HepG2 (cell line): ENCODE results near the gene LAMC1. TPM values are rescaled to one million over a fixed set of nuclear protein-coding genes. Genes with fewer than 3 reads are reported as not detected.

Source experiments
- ATRX ChIP-seq: sonication (generic); formaldehyde crosslinking; IDR thresholded peaks from 2 replicates; pipeline ENCODE4 v1.4.0; 2020; ENCODE audit warnings: missing genetic modification reagents, borderline replicate concordance
- ETV6 ChIP-seq: sonication (generic); formaldehyde crosslinking; conservative IDR thresholded peaks from 2 replicates; pipeline ENCODE4 v1.4.0; 2020; ENCODE audit warnings: missing genetic modification reagents
- HNRNPLL ChIP-seq: fragments of 200-400 bp; formaldehyde crosslinking; IDR thresholded peaks from 2 replicates; pipeline ENCODE4 v1.6.1; 2017; ENCODE audit warnings: mild to moderate bottlenecking, low read depth, low read length; ENCODE audit not compliant: poor library complexity, severe bottlenecking
- KMT2A ChIP-seq: sonication (generic); formaldehyde crosslinking; IDR thresholded peaks from 2 replicates; pipeline ENCODE4 v1.4.0; 2020; ENCODE audit warnings: missing genetic modification reagents
- MAZ ChIP-seq, 2 experiments: sonication (generic) in 1 of 2; formaldehyde crosslinking in 1 of 2; IDR thresholded peaks; 2 replicates each; pipeline versions ENCODE4 v1.5.0 to v1.6.1; 2012 to 2020; ENCODE audit warnings: low read depth in 2 of 2, mild to moderate bottlenecking in 2 of 2, borderline replicate concordance in 1 of 2, improper control_type of control experiment in 1 of 2, low read length in 1 of 2, missing genetic modification reagents in 1 of 2, moderate library complexity in 1 of 2
- MZF1 ChIP-seq: sonication (generic); formaldehyde crosslinking; IDR thresholded peaks from 2 replicates; pipeline ENCODE4 v1.8.1; 2023; ENCODE audit warnings: mild to moderate bottlenecking, missing genetic modification reagents, borderline replicate concordance
- NR2F1 ChIP-seq, 2 experiments: fragments of 450-650 bp in 1 of 2; formaldehyde crosslinking in 1 of 2; IDR thresholded peaks; 2 replicates each; pipeline versions ENCODE4 v1.5.0 to v1.6.1; 2016 to 2020; ENCODE audit warnings: mild to moderate bottlenecking in 1 of 2, missing compliant biosample characterization in 1 of 2, missing genetic modification reagents in 1 of 2, moderate library complexity in 1 of 2
- RFXANK ChIP-seq: IDR thresholded peaks from 2 replicates; pipeline ENCODE4 v1.6.1; 2016
- SALL2 ChIP-seq: sonication (generic); formaldehyde crosslinking; IDR thresholded peaks from 2 replicates; pipeline ENCODE4 v1.8.1; 2023; ENCODE audit warnings: mild to moderate bottlenecking, missing genetic modification reagents, inconsistent platforms
- SOX6 ChIP-seq, 2 experiments: fragments of 450-650 bp in 1 of 2; sonication (generic) in 1 of 2; formaldehyde crosslinking in 1 of 2; IDR thresholded peaks; 2 replicates each; pipeline versions ENCODE4 v1.4.0 to v1.6.1; 2017 to 2020; ENCODE audit warnings: antibody characterized with exemption in 1 of 2, mild to moderate bottlenecking in 1 of 2, missing genetic modification reagents in 1 of 2
- TOPORS ChIP-seq: sonication (generic); formaldehyde crosslinking; IDR thresholded peaks from 2 replicates; pipeline ENCODE4 v1.8.0; 2023; ENCODE audit warnings: mild to moderate bottlenecking, missing genetic modification reagents
- ZNF563 ChIP-seq: sonication (generic); formaldehyde crosslinking; IDR thresholded peaks from 2 replicates; pipeline ENCODE4 v1.8.0; 2022; ENCODE audit warnings: mild to moderate bottlenecking, moderate library complexity, missing genetic modification reagents
- ZNF605 ChIP-seq: sonication (generic); formaldehyde crosslinking; IDR thresholded peaks from 2 replicates; pipeline ENCODE4 v1.8.0; 2022; ENCODE audit warnings: mild to moderate bottlenecking, missing genetic modification reagents
- ZNF652 ChIP-seq: IDR thresholded peaks from 2 replicates; pipeline ENCODE4 v1.6.1; 2016; ENCODE audit warnings: low read depth, borderline replicate concordance
- ZNF761 ChIP-seq: sonication (generic); formaldehyde crosslinking; conservative IDR thresholded peaks from 2 replicates; pipeline ENCODE4 v1.4.0; 2020; ENCODE audit warnings: mild to moderate bottlenecking, missing genetic modification reagents
- polyA plus RNA-seq, 8 experiments: library from polyadenylated mRNA; depleted of rRNA in 3 of 8; stranded (reverse) in 7 of 8; unstranded in 1 of 8; fragments of >200 nt; fragmentation: Illumina TruSeq in 4 of 8; extraction: Trizol in 4 of 8; gene quantifications; 2 replicates each; pipeline versions ENCODE4 v1.2.1 to v1.2.3, GENCODE V29; 2011 to 2016; ENCODE audit warnings: low read depth in 4 of 8, missing spikeins in 1 of 8, mixed read lengths in 1 of 8; ENCODE audit not compliant: insufficient read depth in 1 of 8
- total RNA-seq, 5 experiments: library from RNA; depleted of rRNA; stranded (reverse); fragments of >200 nt; fragmentation: Illumina TruSeq; extraction: Trizol; gene quantifications; 2 replicates each; pipeline ENCODE4 v1.2.3, GENCODE V29; 2016; ENCODE audit warnings: low read depth in 1 of 5
- TF ChIP-seq, protein P1 (sequence below): sonication (generic); formaldehyde crosslinking; IDR thresholded peaks from 2 replicates; pipeline ENCODE4 v1.4.0; 2020; ENCODE audit warnings: missing genetic modification reagents, borderline replicate concordance
- TF ChIP-seq, protein P2 (sequence below): sonication (generic); IDR thresholded peaks from 2 replicates; pipeline ENCODE4 v1.6.1; 2016; ENCODE audit warnings: low read depth, borderline replicate concordance
- TF ChIP-seq, protein P3 (sequence below): sonication (generic); formaldehyde crosslinking; IDR thresholded peaks from 2 replicates; pipeline ENCODE4 v1.5.1; 2020; ENCODE audit warnings: mild to moderate bottlenecking, missing genetic modification reagents, moderate library complexity
- TF ChIP-seq, protein P4 (sequence below): sonication (generic); formaldehyde crosslinking; IDR thresholded peaks from 2 replicates; pipeline ENCODE4 v1.8.1; 2023; ENCODE audit warnings: mild to moderate bottlenecking, missing genetic modification reagents

LAMC1 gene
- total and polyA plus RNA-seq, 2 of the 13 experiments (the other 11 are each of a cell fraction or from before 2014, with no cell fraction given): 58.5 to 137 TPM

DNA sequence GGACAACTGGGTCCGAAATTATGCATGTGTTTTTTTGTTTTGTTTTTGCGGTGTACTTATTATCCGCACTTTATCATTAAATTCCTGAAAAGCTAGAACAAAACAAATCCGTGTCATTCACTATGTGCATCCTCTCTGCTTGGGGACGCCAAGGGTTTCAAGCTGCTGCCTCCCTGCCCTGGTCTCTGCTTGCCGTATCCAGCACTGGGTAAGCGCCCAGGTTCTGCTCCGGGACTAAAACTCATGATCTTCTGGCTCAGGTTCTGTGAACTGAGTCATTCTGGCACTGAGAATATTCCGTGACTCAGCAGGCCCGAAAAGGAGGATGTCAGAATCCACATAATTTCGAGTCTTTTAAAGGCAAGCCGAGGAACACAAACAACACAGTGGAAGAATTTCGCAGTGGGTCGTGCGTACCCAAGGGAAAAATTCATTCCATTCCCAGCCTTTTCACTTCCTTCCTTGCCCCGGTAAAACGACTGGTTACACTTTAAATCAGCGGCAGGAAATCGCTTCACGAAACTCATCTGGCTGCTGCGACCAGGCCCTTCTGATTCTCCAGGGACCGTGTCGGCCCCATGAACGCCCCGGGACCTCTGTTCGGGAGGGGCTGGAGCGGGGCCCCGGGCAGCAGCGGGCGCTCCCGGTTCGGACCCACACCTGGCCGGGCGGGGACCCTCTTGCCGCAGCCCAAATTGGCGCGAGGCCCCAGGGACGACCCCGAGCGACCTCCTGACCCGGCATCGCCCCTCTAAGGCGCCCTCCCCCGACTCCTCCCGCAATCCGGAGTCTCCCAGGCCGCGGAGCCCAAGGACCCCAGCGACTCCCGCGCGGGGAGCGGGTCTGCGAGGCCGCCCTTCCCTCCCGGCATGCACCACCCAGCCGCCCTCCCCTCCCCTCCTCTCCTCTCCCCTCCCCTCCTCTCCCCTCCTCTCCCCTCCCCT is 746 bp upstream of the LAMC1 start (continued):
- TF ChIP-seq, protein P1, sequence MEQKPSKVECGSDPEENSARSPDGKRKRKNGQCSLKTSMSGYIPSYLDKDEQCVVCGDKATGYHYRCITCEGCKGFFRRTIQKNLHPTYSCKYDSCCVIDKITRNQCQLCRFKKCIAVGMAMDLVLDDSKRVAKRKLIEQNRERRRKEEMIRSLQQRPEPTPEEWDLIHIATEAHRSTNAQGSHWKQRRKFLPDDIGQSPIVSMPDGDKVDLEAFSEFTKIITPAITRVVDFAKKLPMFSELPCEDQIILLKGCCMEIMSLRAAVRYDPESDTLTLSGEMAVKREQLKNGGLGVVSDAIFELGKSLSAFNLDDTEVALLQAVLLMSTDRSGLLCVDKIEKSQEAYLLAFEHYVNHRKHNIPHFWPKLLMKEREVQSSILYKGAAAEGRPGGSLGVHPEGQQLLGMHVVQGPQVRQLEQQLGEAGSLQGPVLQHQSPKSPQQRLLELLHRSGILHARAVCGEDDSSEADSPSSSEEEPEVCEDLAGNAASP (CRISPR knock-in tag): no peak
- TF ChIP-seq, protein P2, sequence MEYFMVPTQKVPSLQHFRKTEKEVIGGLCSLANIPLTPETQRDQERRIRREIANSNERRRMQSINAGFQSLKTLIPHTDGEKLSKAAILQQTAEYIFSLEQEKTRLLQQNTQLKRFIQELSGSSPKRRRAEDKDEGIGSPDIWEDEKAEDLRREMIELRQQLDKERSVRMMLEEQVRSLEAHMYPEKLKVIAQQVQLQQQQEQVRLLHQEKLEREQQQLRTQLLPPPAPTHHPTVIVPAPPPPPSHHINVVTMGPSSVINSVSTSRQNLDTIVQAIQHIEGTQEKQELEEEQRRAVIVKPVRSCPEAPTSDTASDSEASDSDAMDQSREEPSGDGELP: no peak
- TF ChIP-seq RFXANK (CRISPR knock-in tag) (no peak), KMT2A (CRISPR knock-in tag) (peak; percentile 38; the same call in 1 of the 2 replicates), MZF1 (CRISPR knock-in tag) (no peak), ZNF605 (0 out of 2 replicates have a peak, but pooled peaks have one; percentile 30), ETV6 (CRISPR knock-in tag) (0 out of 2 replicates have a peak, but pooled peaks have one; percentile 52), MAZ (IDR thresholded peaks at IDR 0.05; ENCODE audit: borderline replicate concordance, low read depth, low read length) (peak; percentile 72; the same call in 1 of the 2 replicates), MAZ (CRISPR knock-in tag; IDR thresholded peaks at IDR 0.05; ENCODE audit: low read depth) (no peak; the same call in 1 of the 2 replicates), ZNF761 (0 out of 2 replicates have a peak, but pooled peaks have one; percentile 26), NR2F1 (CRISPR knock-in tag; IDR thresholded peaks at IDR 0.05) (peak; percentile 36 to 45; a peak in 2 of 4 replicates), TOPORS (CRISPR knock-in tag) (no peak), ZNF563 (CRISPR knock-in tag) (0 out of 2 replicates have a peak, but pooled peaks have one; percentile 33), SALL2 (peak; percentile 53; the same call in 1 of the 2 replicates), ATRX (no peak), ZNF652 (CRISPR knock-in tag) (no peak), HNRNPLL (peak; percentile 20), SOX6 (IDR thresholded peaks at IDR 0.05) (no peak), SOX6 (CRISPR knock-in tag; IDR thresholded peaks at IDR 0.05) (0 out of 2 replicates have a peak, but pooled peaks have one; percentile 20)
- TF ChIP-seq, protein P3, sequence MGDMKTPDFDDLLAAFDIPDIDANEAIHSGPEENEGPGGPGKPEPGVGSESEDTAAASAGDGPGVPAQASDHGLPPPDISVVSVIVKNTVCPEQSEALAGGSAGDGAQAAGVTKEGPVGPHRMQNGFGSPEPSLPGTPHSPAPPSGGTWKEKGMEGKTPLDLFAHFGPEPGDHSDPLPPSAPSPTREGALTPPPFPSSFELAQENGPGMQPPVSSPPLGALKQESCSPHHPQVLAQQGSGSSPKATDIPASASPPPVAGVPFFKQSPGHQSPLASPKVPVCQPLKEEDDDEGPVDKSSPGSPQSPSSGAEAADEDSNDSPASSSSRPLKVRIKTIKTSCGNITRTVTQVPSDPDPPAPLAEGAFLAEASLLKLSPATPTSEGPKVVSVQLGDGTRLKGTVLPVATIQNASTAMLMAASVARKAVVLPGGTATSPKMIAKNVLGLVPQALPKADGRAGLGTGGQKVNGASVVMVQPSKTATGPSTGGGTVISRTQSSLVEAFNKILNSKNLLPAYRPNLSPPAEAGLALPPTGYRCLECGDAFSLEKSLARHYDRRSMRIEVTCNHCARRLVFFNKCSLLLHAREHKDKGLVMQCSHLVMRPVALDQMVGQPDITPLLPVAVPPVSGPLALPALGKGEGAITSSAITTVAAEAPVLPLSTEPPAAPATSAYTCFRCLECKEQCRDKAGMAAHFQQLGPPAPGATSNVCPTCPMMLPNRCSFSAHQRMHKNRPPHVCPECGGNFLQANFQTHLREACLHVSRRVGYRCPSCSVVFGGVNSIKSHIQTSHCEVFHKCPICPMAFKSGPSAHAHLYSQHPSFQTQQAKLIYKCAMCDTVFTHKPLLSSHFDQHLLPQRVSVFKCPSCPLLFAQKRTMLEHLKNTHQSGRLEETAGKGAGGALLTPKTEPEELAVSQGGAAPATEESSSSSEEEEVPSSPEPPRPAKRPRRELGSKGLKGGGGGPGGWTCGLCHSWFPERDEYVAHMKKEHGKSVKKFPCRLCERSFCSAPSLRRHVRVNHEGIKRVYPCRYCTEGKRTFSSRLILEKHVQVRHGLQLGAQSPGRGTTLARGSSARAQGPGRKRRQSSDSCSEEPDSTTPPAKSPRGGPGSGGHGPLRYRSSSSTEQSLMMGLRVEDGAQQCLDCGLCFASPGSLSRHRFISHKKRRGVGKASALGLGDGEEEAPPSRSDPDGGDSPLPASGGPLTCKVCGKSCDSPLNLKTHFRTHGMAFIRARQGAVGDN (CRISPR knock-in tag): peak; percentile 74
- TF ChIP-seq, protein P4, sequence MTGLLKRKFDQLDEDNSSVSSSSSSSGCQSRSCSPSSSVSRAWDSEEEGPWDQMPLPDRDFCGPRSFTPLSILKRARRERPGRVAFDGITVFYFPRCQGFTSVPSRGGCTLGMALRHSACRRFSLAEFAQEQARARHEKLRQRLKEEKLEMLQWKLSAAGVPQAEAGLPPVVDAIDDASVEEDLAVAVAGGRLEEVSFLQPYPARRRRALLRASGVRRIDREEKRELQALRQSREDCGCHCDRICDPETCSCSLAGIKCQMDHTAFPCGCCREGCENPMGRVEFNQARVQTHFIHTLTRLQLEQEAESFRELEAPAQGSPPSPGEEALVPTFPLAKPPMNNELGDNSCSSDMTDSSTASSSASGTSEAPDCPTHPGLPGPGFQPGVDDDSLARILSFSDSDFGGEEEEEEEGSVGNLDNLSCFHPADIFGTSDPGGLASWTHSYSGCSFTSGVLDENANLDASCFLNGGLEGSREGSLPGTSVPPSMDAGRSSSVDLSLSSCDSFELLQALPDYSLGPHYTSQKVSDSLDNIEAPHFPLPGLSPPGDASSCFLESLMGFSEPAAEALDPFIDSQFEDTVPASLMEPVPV (CRISPR knock-in tag): peak; percentile 83; the same call in 1 of the 2 replicates
